WTC11 (cell line): Measurements from ENCODE around the gene OR51G1. TPM values are rescaled to one million over a fixed set of nuclear protein-coding genes. Genes with fewer than 3 reads are reported as not detected.

Source experiments
- ATAC-seq: fragments of 200-7000 bp; cut with Tn5 transposase; 2 replicates; pipeline ENCODE4 v1.10.0; 2021; ENCODE audit warnings: mild to moderate bottlenecking, moderate library complexity
- Bru-seq: library from RNA; stranded (reverse); fragments of 400-500 nt; gene quantifications from one replicate; lab custom pipeline; 2021; lab: Mats Ljungman, UMichigan
- CTCF ChIA-PET: fragments of 300-600 bp; sonication (Branson Sonifier 250); formaldehyde crosslinking; loops from one replicate; lab custom pipeline; 2021; ENCODE audit warnings: antibody characterized with exemption; lab: Charles Lee
- POLR2A ChIA-PET: fragments of 350-600 bp; sonication (Branson Sonifier 250); formaldehyde crosslinking; loops from one replicate; lab custom pipeline; 2021; ENCODE audit warnings: antibody characterized with exemption; lab: Charles Lee
- DNase-seq: peaks from one replicate; pipeline ENCODE4 v3.0.0; 2021; ENCODE audit warnings: low spot score
- H3K27ac Mint-ChIP-seq: 2 replicates; pipeline ENCODE4 v1.8.0; 2021; ENCODE audit warnings: mixed read lengths
- H3K27me3 Mint-ChIP-seq: 2 replicates; pipeline ENCODE4 v1.8.0; 2021; ENCODE audit warnings: low read depth, mild to moderate bottlenecking, moderate library complexity, mixed read lengths
- H3K36me3 Mint-ChIP-seq: 2 replicates; pipeline ENCODE4 v1.8.0; 2021; ENCODE audit warnings: mixed read lengths
- H3K4me1 Mint-ChIP-seq: 2 replicates; pipeline ENCODE4 v1.8.0; 2022; ENCODE audit warnings: mixed read lengths
- H3K4me3 Mint-ChIP-seq: 2 replicates; pipeline ENCODE4 v1.8.0; 2021; ENCODE audit warnings: mild to moderate bottlenecking, moderate library complexity, mixed read lengths
- H3K9me3 Mint-ChIP-seq: 2 replicates; pipeline ENCODE4 v1.8.0; 2021; ENCODE audit warnings: mixed read lengths
- ESRRA ChIP-seq: sonication (generic); formaldehyde crosslinking; IDR thresholded peaks from 2 replicates; pipeline ENCODE4 v1.8.1; 2022; ENCODE audit warnings: mild to moderate bottlenecking, missing genetic modification reagents, borderline replicate concordance
- JAZF1 ChIP-seq: fragments of 250-450 bp; sonication (Bioruptor Pico); IDR thresholded peaks from 2 replicates; pipeline ENCODE4 v1.9.0; 2021; ENCODE audit warnings: moderate library complexity, mild to moderate bottlenecking, inconsistent platforms
- PRRX2 ChIP-seq: fragments of 250-450 bp; sonication (Bioruptor Pico); IDR thresholded peaks from 2 replicates; pipeline ENCODE4 v1.8.0; 2021; ENCODE audit warnings: mild to moderate bottlenecking
- ZNF219 ChIP-seq: sonication (generic); formaldehyde crosslinking; IDR thresholded peaks from 2 replicates; pipeline ENCODE4 v1.8.0; 2023; ENCODE audit warnings: missing genetic modification reagents, mild to moderate bottlenecking, borderline replicate concordance
- ZNF317 ChIP-seq: sonication (generic); formaldehyde crosslinking; IDR thresholded peaks from 2 replicates; pipeline ENCODE4 v1.8.1; 2023; ENCODE audit warnings: low read depth, mild to moderate bottlenecking, moderate library complexity, missing genetic modification reagents, borderline replicate concordance
- ZNF671 ChIP-seq: fragments of 250-450 bp; sonication (Bioruptor Pico); IDR thresholded peaks from 2 replicates; pipeline ENCODE4 v1.8.0; 2021; ENCODE audit warnings: mild to moderate bottlenecking
- long read RNA-seq, 3 experiments: library from RNA in 1 of 3; library from capped mRNA in 1 of 3; library from polyadenylated mRNA in 1 of 3; unstranded in 2 of 3; stranded (forward) in 1 of 3; transcript quantifications; one replicate each; pipeline ENCODE4 v2.0.0, GENCODE V29; 2021
- total RNA-seq: library from RNA; stranded (reverse); gene quantifications from 3 replicates; pipeline ENCODE4 v1.2.3, GENCODE V29; 2021
- TF ChIP-seq, protein P1 (sequence below): fragments of 250-450 bp; sonication (Bioruptor Pico); conservative IDR thresholded peaks from 2 replicates; pipeline ENCODE4 v1.9.0; 2021; ENCODE audit warnings: mild to moderate bottlenecking
- TF ChIP-seq, protein P2 (sequence below): sonication (generic); formaldehyde crosslinking; IDR thresholded peaks from 2 replicates; pipeline ENCODE4 v1.8.1; 2022; ENCODE audit warnings: low read depth, mild to moderate bottlenecking, moderate library complexity, missing genetic modification reagents, borderline replicate concordance
- TF ChIP-seq, protein P3 (sequence below): sonication (generic); formaldehyde crosslinking; conservative IDR thresholded peaks from 2 replicates; pipeline ENCODE4 v1.8.1; 2023; ENCODE audit warnings: mild to moderate bottlenecking, low read depth, missing genetic modification reagents, moderate library complexity
- TF ChIP-seq, protein P4 (sequence below): fragments of 250-450 bp; sonication (Bioruptor Pico); IDR thresholded peaks from 2 replicates; pipeline ENCODE4 v1.9.0; 2021; ENCODE audit warnings: mild to moderate bottlenecking
- TF ChIP-seq, protein P5 (sequence below): fragments of 250-450 bp; sonication (Bioruptor Pico); IDR thresholded peaks from 2 replicates; pipeline ENCODE4 v1.8.0; 2021; ENCODE audit warnings: mild to moderate bottlenecking
- TF ChIP-seq, protein P6 (sequence below): sonication (generic); formaldehyde crosslinking; IDR thresholded peaks from 2 replicates; pipeline ENCODE4 v1.8.1; 2022; ENCODE audit warnings: missing genetic modification reagents, borderline replicate concordance
- TF ChIP-seq, protein P7 (sequence below): sonication (generic); formaldehyde crosslinking; IDR thresholded peaks from 2 replicates; pipeline ENCODE4 v1.8.1; 2022; ENCODE audit warnings: mild to moderate bottlenecking, missing genetic modification reagents, moderate library complexity, borderline replicate concordance
- TF ChIP-seq, protein P8 (sequence below): fragments of 200-600 bp; IDR thresholded peaks from 2 replicates; pipeline ENCODE4 v1.8.0; 2022; ENCODE audit warnings: antibody characterized with exemption

Gene OR51G1, protein sequence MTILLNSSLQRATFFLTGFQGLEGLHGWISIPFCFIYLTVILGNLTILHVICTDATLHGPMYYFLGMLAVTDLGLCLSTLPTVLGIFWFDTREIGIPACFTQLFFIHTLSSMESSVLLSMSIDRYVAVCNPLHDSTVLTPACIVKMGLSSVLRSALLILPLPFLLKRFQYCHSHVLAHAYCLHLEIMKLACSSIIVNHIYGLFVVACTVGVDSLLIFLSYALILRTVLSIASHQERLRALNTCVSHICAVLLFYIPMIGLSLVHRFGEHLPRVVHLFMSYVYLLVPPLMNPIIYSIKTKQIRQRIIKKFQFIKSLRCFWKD
- not detected in 3 replicates for total RNA-seq
- Bru-seq, nascent RNA: not detected
- long read RNA-seq, experiment 1: 0 reads
- long read RNA-seq, experiment 2: 0 reads
- long read RNA-seq, experiment 3: 0 reads

DNA sequence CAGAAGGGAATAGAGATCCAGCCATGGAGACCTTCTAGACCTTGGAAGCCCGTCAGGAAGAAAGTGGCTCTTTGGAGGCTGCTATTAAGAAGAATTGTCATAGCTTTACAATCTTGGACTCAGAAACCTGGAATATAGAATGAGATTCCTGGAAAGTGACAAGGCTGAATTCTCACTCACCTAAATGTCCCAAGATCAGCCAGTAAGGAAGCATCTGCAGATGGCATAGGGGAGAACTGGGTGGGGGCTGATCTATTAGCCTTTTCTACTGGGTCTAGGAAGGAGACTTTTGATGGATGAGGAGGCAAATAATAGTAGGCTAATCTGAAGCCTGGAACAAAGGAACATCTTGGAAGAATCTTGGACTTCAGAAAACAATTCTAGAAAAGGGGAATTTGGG is at the start of gene OR51G1:
Gene OR51G1 (minus strand): TSS at position 101 of the 400 bp plus-strand sequence. CDS start 0 bp downstream, at position 101.
- no peak within 1 kb of the TSS for H3K27ac Mint-ChIP-seq
- no peaks in the 10 kb centered on the region for H3K36me3 Mint-ChIP-seq
- TF ChIP-seq, protein P1, sequence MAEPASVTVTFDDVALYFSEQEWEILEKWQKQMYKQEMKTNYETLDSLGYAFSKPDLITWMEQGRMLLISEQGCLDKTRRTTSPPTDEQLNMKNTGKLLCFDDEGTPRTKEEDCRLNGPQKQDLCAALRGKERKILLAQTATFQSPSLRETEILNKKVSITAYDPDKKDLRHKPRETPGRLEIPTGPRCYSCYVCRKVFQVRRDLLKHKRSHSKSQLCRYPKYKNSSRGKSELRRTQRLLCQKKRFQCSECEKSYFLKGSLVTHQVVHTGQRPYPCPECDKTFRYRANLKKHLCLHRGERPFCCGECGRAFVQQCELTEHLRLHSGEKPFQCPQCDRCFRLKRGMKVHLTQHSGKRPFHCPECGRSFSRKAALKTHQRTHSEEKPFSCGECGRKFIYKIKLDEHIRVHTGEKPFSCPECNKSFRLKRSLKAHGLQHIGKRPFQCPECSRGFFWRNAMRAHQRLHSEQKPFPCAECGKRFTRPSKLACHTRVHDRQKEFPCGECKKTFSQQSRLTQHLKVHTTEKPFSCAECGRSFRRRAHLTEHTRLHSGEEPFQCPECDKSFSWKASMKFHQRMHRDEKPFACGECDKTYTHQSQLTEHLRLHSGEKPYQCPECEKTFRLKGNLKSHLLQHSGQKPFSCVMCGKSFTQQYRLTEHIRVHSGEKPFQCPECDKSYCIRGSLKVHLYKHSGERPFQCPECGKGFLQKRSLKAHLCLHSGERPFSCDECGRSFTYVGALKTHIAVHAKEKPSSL (CRISPR knock-in tag): no peak
- TF ChIP-seq ZNF219 (CRISPR knock-in tag) (no peak), ZNF317 (CRISPR knock-in tag) (no peak), ZNF671 (CRISPR knock-in tag) (no peak), ESRRA (CRISPR knock-in tag) (no peak), PRRX2 (CRISPR knock-in tag) (no peak)
- TF ChIP-seq, protein P2, sequence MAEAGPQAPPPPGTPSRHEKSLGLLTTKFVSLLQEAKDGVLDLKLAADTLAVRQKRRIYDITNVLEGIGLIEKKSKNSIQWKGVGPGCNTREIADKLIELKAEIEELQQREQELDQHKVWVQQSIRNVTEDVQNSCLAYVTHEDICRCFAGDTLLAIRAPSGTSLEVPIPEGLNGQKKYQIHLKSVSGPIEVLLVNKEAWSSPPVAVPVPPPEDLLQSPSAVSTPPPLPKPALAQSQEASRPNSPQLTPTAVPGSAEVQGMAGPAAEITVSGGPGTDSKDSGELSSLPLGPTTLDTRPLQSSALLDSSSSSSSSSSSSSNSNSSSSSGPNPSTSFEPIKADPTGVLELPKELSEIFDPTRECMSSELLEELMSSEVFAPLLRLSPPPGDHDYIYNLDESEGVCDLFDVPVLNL (CRISPR knock-in tag): no peak
- TF ChIP-seq, protein P3, sequence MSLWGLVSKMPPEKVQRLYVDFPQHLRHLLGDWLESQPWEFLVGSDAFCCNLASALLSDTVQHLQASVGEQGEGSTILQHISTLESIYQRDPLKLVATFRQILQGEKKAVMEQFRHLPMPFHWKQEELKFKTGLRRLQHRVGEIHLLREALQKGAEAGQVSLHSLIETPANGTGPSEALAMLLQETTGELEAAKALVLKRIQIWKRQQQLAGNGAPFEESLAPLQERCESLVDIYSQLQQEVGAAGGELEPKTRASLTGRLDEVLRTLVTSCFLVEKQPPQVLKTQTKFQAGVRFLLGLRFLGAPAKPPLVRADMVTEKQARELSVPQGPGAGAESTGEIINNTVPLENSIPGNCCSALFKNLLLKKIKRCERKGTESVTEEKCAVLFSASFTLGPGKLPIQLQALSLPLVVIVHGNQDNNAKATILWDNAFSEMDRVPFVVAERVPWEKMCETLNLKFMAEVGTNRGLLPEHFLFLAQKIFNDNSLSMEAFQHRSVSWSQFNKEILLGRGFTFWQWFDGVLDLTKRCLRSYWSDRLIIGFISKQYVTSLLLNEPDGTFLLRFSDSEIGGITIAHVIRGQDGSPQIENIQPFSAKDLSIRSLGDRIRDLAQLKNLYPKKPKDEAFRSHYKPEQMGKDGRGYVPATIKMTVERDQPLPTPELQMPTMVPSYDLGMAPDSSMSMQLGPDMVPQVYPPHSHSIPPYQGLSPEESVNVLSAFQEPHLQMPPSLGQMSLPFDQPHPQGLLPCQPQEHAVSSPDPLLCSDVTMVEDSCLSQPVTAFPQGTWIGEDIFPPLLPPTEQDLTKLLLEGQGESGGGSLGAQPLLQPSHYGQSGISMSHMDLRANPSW: no peak
- TF ChIP-seq, protein P4, sequence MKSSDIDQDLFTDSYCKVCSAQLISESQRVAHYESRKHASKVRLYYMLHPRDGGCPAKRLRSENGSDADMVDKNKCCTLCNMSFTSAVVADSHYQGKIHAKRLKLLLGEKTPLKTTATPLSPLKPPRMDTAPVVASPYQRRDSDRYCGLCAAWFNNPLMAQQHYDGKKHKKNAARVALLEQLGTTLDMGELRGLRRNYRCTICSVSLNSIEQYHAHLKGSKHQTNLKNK (CRISPR knock-in tag): no peak
- H3K9me3 Mint-ChIP-seq: no peaks in the 10 kb centered on the region
- ChIA-PET POLR2A (no interaction called here), CTCF (no interaction called here)
- H3K27me3 Mint-ChIP-seq: no peaks in the 10 kb centered on the region; the same call in 1 of the 2 replicates
- H3K4me3 Mint-ChIP-seq: no peak within 1 kb of the TSS
- DNase-seq: no peak
- ATAC-seq: no peak
- H3K4me1 Mint-ChIP-seq: no peaks in the 10 kb centered on the region

DNA sequence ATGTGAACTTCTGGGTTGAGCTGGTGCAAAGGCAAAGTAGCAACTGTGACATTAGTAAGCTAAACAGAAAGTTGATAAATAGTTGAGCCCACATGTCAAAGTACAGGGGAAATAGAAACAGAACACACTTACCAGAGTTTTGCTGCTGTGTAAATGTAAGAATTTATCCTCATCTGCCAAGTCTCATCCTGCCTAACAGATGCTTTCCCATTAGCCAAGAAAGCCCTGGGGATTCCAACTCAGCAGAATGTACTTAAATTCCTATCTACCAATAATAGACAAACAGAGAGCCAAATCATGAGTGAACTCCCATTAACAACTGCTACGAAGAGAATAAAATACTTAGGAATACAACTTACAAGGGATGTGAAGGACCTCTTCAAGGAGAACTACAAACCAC is 38.7 kb upstream of the OR51G1 start:
- ATAC-seq: no peak
- no peaks in the 10 kb centered on the region for H3K36me3 Mint-ChIP-seq
- CTCF ChIA-PET: no interaction called here

More for the DNA sequence above, 38.7 kb upstream of the OR51G1 start:
- TF ChIP-seq, protein P1 (CRISPR knock-in tag): no peak
- TF ChIP-seq, protein P5, sequence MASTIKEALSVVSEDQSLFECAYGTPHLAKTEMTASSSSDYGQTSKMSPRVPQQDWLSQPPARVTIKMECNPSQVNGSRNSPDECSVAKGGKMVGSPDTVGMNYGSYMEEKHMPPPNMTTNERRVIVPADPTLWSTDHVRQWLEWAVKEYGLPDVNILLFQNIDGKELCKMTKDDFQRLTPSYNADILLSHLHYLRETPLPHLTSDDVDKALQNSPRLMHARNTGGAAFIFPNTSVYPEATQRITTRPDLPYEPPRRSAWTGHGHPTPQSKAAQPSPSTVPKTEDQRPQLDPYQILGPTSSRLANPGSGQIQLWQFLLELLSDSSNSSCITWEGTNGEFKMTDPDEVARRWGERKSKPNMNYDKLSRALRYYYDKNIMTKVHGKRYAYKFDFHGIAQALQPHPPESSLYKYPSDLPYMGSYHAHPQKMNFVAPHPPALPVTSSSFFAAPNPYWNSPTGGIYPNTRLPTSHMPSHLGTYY: no peak
- TF ChIP-seq JAZF1 (CRISPR knock-in tag) (no peak), ESRRA (CRISPR knock-in tag) (no peak)
- TF ChIP-seq, protein P6, sequence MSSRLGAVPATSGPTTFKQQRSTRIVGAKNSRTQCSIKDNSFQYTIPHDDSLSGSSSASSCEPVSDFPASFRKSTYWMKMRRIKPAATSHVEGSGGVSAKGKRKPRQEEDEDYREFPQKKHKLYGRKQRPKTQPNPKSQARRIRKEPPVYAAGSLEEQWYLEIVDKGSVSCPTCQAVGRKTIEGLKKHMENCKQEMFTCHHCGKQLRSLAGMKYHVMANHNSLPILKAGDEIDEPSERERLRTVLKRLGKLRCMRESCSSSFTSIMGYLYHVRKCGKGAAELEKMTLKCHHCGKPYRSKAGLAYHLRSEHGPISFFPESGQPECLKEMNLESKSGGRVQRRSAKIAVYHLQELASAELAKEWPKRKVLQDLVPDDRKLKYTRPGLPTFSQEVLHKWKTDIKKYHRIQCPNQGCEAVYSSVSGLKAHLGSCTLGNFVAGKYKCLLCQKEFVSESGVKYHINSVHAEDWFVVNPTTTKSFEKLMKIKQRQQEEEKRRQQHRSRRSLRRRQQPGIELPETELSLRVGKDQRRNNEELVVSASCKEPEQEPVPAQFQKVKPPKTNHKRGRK: no peak
- TF ChIP-seq, protein P7, sequence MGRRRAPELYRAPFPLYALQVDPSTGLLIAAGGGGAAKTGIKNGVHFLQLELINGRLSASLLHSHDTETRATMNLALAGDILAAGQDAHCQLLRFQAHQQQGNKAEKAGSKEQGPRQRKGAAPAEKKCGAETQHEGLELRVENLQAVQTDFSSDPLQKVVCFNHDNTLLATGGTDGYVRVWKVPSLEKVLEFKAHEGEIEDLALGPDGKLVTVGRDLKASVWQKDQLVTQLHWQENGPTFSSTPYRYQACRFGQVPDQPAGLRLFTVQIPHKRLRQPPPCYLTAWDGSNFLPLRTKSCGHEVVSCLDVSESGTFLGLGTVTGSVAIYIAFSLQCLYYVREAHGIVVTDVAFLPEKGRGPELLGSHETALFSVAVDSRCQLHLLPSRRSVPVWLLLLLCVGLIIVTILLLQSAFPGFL: no peak
- TF ChIP-seq, protein P8, sequence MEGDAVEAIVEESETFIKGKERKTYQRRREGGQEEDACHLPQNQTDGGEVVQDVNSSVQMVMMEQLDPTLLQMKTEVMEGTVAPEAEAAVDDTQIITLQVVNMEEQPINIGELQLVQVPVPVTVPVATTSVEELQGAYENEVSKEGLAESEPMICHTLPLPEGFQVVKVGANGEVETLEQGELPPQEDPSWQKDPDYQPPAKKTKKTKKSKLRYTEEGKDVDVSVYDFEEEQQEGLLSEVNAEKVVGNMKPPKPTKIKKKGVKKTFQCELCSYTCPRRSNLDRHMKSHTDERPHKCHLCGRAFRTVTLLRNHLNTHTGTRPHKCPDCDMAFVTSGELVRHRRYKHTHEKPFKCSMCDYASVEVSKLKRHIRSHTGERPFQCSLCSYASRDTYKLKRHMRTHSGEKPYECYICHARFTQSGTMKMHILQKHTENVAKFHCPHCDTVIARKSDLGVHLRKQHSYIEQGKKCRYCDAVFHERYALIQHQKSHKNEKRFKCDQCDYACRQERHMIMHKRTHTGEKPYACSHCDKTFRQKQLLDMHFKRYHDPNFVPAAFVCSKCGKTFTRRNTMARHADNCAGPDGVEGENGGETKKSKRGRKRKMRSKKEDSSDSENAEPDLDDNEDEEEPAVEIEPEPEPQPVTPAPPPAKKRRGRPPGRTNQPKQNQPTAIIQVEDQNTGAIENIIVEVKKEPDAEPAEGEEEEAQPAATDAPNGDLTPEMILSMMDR: no peak
- TF ChIP-seq, protein P4 (CRISPR knock-in tag): no peak
- H3K9me3 Mint-ChIP-seq: peaks cover 14% of the 10 kb centered on the region
- POLR2A ChIA-PET: no interaction called here
- DNase-seq: no peak
- H3K4me1 Mint-ChIP-seq: no peaks in the 10 kb centered on the region
- no peaks in the 10 kb centered on the region; the same call in none of the 2 replicates for H3K27me3 Mint-ChIP-seq
- no peak overlapping the region for H3K27ac Mint-ChIP-seq
- H3K4me3 Mint-ChIP-seq: no peak overlapping the region
